ENCODE measurements around the gene EHBP1L1.
"Not testable (repeated sequence)": the region's sequence is repeated elsewhere in the genome, so short reads cannot be mapped to it uniquely, and the experiment has no call there.

The EHBP1L1 gene

GRCh38 chr11:65560555-65561418, 15.1 kb upstream of the EHBP1L1 start:
- DNase-seq, result peak; percentile 19 to 67 (median 37)

- no peak for DNase-seq
Observed at GRCh38 chr11:65562020-65562419, 13.8 kb upstream of the EHBP1L1 start.

GRCh38 chr11:65562788-65563187, 13.1 kb upstream of the EHBP1L1 start:
- no peak for DNase-seq

DNA sequence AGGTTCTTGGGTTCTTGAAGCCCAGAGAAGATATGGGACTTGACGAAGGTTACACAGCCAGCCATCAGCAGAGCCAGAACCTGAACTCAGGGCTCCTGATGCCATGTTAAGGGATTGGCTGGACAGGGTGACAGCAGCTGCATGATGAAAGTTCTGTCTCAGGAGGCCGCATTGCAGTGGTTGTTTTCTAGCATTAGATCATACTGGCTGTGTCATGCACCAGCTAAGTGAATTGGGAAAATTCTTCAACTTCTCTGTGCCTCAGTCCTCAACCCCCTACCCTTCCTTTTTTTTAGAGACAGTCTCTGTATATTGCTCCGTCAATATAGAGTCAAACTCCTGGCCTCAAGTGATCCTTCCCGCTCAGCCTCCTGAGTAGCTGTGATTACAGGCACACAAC, 12.3 kb upstream of the EHBP1L1 start:
- no peak for DNase-seq

- DNase-seq, result not testable (repeated sequence)
Observed at GRCh38 chr11:65564879-65565559, 10.8 kb upstream of the EHBP1L1 start.

DNA sequence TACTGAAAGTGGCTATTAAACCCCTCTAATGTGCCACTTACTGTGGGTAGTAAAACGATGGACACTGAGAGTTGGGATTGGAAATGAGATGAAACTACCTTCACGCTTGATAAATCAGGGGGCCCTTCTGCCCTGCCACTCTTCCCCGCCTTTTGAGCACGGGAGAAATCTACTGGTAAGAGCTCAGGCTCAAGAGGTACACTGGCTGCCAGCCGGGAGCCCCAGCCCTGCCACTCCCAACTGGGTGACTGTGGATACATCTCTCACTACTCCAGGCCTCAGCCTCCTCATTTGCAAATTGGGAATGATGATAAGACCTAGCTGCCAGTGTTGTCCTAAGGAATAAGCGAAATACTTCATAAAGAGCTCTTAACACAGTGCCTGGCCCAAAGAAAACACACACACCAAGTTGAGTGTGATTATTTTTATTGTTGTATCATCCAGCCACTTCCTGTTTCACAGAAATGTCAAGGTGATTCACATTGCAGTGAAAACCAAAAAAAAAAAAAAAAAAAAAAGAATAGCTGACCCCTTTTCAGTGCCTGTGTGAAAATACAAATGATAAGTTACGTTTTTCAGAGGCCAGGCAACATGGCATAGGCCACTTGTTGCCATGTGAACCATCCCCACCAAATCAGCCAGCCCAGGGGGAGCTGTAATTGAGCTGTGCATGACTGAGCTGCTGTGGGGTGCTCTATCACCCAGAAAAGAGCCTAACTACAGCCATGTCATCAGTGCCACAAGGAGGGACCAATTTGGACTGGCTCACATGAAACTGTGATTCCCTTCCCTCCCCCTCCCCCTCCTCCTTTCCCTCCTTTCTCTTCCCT, 10.0 kb upstream of the EHBP1L1 start:
- peak in 1 of 3 experiments; percentile 81 for DNase-seq

- peak in 1 of 3 experiments; percentile 59 for DNase-seq
Observed at GRCh38 chr11:65569164-65569972, 6.5 kb upstream of the EHBP1L1 start.

DNA sequence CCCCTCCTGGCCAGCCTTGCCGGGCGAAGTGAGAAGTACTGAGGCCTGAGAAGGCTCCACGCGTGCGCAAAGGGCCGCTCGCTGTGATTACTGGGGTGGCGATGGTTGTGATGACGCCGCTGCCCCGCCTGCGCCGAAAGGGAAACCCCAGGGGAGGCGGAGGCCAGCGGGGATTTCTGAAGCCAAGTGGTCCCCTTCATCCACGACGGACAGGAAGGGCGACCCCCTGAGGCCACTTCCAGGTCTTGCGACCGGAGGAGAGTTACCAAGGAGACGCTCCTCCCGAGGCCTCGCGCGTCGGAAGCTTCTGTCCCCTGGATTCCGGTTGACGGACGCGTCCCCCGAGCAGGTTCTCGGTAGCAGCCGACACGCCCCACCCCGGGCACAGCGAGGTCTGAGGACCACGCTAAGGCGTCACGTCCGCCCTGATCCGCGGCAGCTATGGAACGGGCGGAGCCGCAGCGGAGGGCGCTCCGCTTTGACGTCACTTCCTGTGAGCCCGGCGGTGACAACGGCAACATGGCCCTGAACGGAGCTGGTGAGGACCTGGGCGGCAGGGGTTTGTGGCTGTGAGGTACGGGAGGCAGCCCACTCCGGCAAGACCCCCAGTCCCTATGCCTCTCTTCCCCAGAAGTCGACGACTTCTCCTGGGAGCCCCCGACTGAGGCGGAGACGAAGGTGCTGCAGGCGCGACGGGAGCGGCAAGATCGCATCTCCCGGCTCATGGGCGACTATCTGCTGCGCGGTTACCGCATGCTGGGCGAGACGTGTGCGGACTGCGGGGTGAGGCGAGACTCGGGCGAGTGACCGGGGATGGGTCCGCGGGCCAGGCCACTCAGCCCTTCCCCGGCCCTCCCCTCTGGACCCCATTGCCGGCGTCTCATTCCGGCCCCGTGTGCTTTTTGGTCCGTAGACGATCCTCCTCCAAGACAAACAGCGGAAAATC, 5.6 kb upstream of the EHBP1L1 start, which contains the start of gene ZNRD2:
Gene ZNRD2 (plus strand): TSS at position 505 of the 946 bp plus-strand sequence. CDS start 15 bp downstream, at position 520.
- DNase-seq, result peak; percentile 96 to 99 (median 98)

- DNase-seq, result no peak
Observed at GRCh38 chr11:65571420-65571819, 4.4 kb upstream of the EHBP1L1 start.

GRCh38 chr11:65571940-65572339, 3.9 kb upstream of the EHBP1L1 start:
- no peak for DNase-seq

- peak in 1 of 3 experiments; percentile 69 for DNase-seq
Observed at GRCh38 chr11:65572356-65573051, 3.3 kb upstream of the EHBP1L1 start, which contains the start of gene FAM89B. FAM89B (plus strand) TSS chr11:65572538; CDS start chr11:65572670, 132 bp downstream.

- no peak for DNase-seq
Observed at GRCh38 chr11:65573391-65574079, 2.3 kb upstream of the EHBP1L1 start.

DNA sequence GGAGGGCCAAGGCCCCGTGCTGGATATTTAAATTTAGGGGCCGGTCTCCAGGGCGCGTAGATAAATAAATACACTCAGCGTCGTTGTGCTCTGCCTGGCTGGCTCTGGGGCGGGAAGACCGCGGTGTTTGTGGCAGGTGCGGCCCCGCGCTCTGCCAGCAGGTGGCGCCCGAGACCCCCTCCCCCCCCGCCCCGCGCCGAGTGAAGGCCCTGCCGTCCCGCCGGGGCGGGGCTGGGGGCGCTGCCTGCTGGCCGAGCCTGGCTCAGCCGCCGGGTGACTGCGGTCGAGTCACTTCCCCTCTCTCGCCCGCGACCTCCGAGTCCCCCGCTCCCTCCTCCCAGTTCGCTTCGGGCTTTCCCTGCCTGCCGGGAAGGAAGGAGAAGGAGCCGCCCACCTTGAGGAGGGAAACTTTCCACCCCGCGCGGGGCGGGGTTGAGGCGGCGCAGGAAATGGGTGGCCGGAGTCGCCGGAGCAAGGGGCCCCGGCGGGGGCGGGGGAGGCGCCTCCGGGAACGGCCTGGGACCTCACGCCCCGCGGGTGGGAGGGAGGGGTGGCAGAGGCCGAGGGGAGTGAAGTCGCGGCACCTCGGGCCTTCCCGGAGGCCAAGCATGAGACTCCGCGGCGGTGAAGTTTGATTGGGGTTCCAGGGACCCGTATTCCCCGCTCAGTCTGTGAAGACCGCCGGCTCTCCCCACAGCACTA, 1.6 kb upstream of the EHBP1L1 start:
- peak; percentile 63 to 69 (median 64) for DNase-seq

- peak in 2 of 3 experiments; percentile 66 to 86 for DNase-seq
Observed at GRCh38 chr11:65574811-65575567, 864 bp upstream of the EHBP1L1 start.

- DNase-seq, result peak in 1 of 3 experiments; percentile 49
Observed at GRCh38 chr11:65576232-65576866, 496 bp downstream of the EHBP1L1 start.

- DNase-seq, result no peak
Observed at GRCh38 chr11:65576867-65577755, 1.3 kb downstream of the EHBP1L1 start.

All from NCI-H1417 (cell line).